Measurements from ENCODE around the gene MRPS30.
"Not testable (repeated sequence)": the region's sequence is repeated elsewhere in the genome, so short reads cannot be mapped to it uniquely, and the experiment has no call there.

The MRPS30 gene

DNA sequence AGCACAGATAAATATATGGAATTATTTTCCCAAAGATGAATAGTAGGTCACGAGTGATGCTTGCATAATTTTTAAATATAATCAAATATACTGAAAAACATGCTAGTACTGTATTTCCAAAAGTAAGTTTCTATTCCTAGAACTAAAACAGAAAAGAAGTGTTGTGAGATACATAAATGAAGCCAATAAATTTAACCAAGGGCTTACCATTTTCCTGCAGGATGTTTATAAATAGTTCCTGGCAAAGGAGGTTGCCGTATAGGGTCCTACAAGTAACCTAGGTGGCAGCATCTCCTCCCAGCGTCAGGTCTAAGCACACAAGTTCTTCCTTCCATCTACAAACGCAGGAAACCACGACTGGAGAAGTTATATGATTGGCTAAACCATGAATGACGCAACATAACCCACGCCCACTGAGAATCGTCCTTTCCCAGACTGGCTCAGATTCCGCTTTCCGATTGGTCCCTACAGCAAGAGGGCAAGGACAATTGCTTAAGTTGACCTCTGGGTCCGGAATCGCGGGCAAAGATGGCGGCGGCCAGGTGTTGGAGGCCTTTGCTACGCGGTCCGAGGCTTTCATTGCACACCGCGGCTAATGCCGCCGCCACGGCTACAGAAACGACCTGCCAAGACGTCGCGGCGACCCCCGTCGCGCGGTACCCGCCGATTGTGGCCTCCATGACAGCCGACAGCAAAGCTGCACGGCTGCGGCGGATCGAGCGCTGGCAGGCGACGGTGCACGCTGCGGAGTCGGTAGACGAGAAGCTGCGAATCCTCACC lies at the start of gene MRPS30:
TSS of gene MRPS30 (plus strand) at position 513 of the 780 bp plus-strand sequence. CDS start at position 529, 16 bp downstream.
- peak; percentile 84 for DNase-seq (ENCODE audit: low spot score)

DNA sequence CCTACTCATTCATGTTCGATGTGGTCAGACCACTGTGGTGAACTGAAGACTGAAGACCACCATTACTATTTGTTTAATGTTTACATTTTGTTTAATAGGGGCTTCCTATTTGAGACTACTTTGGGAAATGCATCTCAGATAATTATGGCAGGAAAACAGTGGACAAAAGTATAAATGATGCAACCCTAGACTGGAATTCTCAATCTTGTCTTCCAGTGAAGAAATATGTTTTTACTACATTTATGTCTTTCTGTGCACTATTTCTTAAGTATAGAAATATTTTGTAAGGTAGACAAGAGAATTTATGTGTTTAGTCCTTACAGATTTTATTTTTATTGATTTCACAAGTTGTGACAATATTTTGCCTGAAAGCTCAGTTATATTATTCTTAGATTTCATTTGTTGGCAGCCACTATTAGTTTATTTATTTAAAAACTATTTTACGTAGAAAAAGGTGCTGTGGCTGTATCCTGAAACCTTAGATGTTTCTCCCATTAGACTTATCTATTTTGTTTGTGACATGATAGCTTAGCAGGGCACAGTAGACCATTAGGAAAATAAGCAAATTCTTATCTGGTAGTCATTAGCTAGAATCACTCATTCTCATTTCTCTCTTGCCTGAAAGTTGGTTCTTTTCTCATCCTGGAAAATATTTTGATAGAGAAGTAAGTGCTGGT lies 39.4 kb upstream of the MRPS30 start:
- no peak for DNase-seq (ENCODE audit: low spot score)

DNA sequence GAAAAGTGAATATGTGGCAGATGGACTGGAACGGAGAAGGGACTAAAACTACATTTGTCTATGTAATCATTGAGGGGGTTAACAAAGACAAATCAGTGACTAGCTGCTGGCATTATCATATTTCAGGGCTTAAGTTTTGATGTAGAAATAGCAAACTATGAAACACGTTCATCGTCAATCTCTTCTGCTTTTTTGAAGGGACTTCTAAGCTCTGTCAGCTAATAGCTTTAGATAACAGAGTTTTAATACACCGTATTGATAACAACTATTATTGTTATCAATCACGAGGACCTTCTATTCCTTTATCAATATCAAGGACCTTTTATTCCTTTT lies 38.9 kb upstream of the MRPS30 start:
- DNase-seq (ENCODE audit: low spot score), result no peak

GRCh38 chr5:44770780-44771717 lies 37.7 kb upstream of the MRPS30 start:
- DNase-seq (ENCODE audit: low spot score), result no peak

DNA sequence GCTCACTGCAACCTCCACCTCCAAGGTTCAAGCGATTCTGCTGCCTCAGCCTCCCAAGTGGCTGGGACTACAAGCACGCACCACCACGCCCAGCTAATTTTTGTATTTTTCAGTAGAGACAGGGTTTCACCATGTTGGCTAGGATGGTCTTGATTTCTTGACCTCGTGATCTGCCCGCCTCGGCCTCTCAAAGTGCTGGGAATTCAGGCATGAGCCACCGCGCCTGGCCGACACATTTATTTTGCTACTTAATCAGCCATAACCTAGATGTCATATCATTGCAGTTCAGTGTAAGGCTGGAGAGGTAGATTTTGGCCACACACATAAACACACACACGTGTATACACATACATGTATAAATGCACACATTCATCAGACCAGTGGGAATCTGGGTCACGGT lies 36.4 kb upstream of the MRPS30 start:
- DNase-seq (ENCODE audit: low spot score), result not testable (repeated sequence)

- peak; percentile 43 for DNase-seq (ENCODE audit: low spot score)
Observed at GRCh38 chr5:44774279-44774880, 34.4 kb upstream of the MRPS30 start.

GRCh38 chr5:44779167-44779566 lies 29.6 kb upstream of the MRPS30 start:
- DNase-seq (ENCODE audit: low spot score), result no peak

GRCh38 chr5:44783634-44784315 lies 25.0 kb upstream of the MRPS30 start:
- no peak for DNase-seq (ENCODE audit: low spot score)

- no peak for DNase-seq (ENCODE audit: low spot score)
Observed at GRCh38 chr5:44787731-44788130, 21.0 kb upstream of the MRPS30 start.

DNA sequence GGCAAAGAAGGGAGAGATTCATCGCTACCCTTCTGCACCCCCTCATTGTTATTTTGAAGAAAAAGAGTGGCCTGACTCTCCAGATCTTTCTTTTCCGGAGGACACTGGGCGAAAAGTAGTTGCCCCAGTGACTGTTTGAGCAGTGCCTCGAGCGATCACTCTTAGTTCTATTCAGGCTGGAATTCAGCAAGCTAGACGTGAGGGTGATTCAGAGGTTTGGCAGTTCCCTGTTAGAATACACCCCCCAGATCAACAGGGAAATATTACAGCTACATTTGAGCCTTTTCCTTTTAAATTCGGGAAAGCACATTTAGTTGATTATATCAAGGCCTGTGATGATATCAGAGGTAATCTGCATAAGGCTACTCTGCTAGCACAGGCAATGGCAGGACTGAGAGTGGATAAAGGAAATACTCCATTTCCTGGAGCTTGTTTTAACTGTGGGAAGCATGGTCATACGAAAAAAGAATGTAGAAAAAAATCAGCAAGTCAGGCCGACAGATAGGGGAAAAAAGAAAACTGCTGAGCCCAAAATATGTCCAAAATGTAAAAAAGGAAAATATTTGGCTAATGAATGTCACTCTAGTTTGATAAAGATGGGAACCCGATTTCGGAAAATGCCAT lies 19.3 kb upstream of the MRPS30 start:
- DNase-seq (ENCODE audit: low spot score), result not testable (repeated sequence)

- not testable (repeated sequence) for DNase-seq (ENCODE audit: low spot score)
Observed at GRCh38 chr5:44792031-44792673, 16.6 kb upstream of the MRPS30 start.

- DNase-seq (ENCODE audit: low spot score), result no peak
Observed at GRCh38 chr5:44794371-44794770, 14.4 kb upstream of the MRPS30 start.

DNA sequence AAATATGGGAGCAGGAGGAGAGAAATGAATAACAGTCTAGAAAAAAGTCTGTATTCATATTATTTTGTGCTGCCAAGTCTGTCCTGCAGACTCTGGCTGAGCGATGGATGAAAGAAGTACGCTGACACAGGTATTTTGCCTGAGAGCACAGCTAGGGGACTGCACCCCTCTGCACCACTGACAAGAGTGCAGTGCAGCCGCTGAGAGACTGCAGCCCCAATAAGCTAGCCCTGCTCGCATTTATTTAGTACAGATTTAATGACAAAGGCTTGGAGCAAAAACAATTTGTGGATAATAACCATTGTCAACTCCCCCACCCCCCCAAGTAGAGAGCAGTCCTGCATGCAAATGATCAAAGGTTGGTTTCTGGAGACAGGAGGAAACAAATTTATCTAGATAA lies 13.3 kb upstream of the MRPS30 start:
- no peak for DNase-seq (ENCODE audit: low spot score)

GRCh38 chr5:44797841-44798240 lies 10.9 kb upstream of the MRPS30 start:
- DNase-seq (ENCODE audit: low spot score), result no peak

GRCh38 chr5:44801992-44802391 lies 6.8 kb upstream of the MRPS30 start:
- DNase-seq (ENCODE audit: low spot score), result no peak

GRCh38 chr5:44806608-44807007 lies 2.1 kb upstream of the MRPS30 start:
- no peak for DNase-seq (ENCODE audit: low spot score)

GRCh38 chr5:44807269-44807668 lies 1.5 kb upstream of the MRPS30 start:
- no peak for DNase-seq (ENCODE audit: low spot score)

DNA sequence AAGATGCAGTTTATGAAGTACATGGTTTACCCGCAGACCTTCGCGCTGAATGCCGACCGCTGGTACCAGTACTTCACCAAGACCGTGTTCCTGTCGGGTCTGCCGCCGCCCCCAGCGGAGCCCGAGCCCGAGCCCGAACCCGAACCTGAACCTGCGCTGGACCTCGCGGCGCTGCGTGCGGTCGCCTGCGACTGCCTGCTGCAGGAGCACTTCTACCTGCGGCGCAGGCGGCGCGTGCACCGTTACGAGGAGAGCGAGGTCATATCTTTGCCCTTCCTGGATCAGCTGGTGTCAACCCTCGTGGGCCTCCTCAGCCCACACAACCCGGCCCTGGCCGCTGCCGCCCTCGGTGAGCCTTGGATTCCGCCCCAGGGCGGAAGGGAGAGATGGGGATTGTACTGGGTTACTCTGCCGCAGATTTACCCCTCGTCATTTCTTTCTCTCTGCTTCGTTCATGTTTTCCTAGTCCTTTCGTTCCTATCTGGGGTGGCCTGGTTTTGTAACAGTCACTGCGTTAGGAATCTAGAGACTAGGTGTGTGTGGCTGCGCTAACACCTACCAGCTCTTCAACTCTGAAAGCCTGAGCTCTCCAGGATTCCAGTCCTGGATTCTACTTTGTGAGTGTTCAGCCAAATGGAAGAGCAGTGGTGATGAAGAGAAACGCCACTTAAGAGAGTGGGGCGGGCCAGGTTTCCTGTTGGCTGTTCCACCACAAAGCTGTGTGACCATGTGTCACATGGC lies 638 bp downstream of the MRPS30 start:
- DNase-seq (ENCODE audit: low spot score), result peak; percentile 45

- DNase-seq (ENCODE audit: low spot score), result no peak
Observed at GRCh38 chr5:44809956-44810420, 1.2 kb downstream of the MRPS30 start.

- DNase-seq (ENCODE audit: low spot score), result no peak
Observed at GRCh38 chr5:44814761-44815160, 6.0 kb downstream of the MRPS30 start.

Data from D341Med (cell line).